Omental fat pad (tissue), 4 donors: ENCODE measurements around the gene RAB36. TPM values are rescaled to one million over a fixed set of nuclear protein-coding genes. Genes with fewer than 3 reads are reported as not detected.

Experiments
- ATAC-seq: fragments of 150-250 bp; one replicate; pipeline ENCODE4 v1.9.1; 2016; ENCODE audit warnings: mild to moderate bottlenecking, moderate library complexity; ENCODE audit not compliant: low FRiP score
- DNase-seq: peaks from one replicate; pipeline ENCODE4 v3.0.0-alpha.2; 2019; ENCODE audit warnings: low spot score
- CTCF ChIP-seq, 3 donors: fragments of 450-650 bp; IDR thresholded peaks; one replicate each; pipeline ENCODE4 v1.5.1; 2016 to 2017; ENCODE audit warnings: antibody characterized with exemption in 3 of 3, mild to moderate bottlenecking in 3 of 3, moderate library complexity in 2 of 3
- total RNA-seq, 4 donors: library from RNA; depleted of rRNA; stranded (reverse); fragments of >200 nt; gene quantifications; one replicate each; pipeline ENCODE4 v1.1.0, GENCODE V29; 2016

The RAB36 gene
- total RNA-seq, 4 donors from 2014 or later, result 1.6 to 5.7 (median 2.9) TPM

- DNase-seq (no peak), ATAC-seq (no peak)
- TF ChIP-seq CTCF (IDR thresholded peaks at IDR 0.05), result no peak
These were observed 14.0 kb downstream of the RAB36 start for GRCh38 chr22:23159291-23159630.

GRCh38 chr22:23161029-23161428 is 15.8 kb downstream of the RAB36 start:
- ATAC-seq (no peak), DNase-seq (no peak)
- no peak for TF ChIP-seq CTCF (IDR thresholded peaks at IDR 0.05)

- no peak for TF ChIP-seq CTCF (IDR thresholded peaks at IDR 0.05)
- DNase-seq (no peak), ATAC-seq (no peak)
These were observed 16.3 kb downstream of the RAB36 start for GRCh38 chr22:23161574-23161973.

- DNase-seq (no peak), ATAC-seq (no peak)
- no peak for TF ChIP-seq CTCF (IDR thresholded peaks at IDR 0.05)
These were observed 18.4 kb downstream of the RAB36 start for GRCh38 chr22:23163665-23164064.

GRCh38 chr22:23164091-23164490 is 18.8 kb downstream of the RAB36 start:
- ATAC-seq, result no peak
- no peak for TF ChIP-seq CTCF (IDR thresholded peaks at IDR 0.05)
- no peak for DNase-seq

- no peak for ATAC-seq
- DNase-seq, result no peak
- TF ChIP-seq CTCF (IDR thresholded peaks at IDR 0.05), result no peak
These were observed 21.0 kb downstream of the RAB36 start for GRCh38 chr22:23166042-23166831.
